A204.1 (cell line): ENCODE results near the gene FRMD4B.
"Not testable (repeated sequence)": the region's sequence is repeated elsewhere in the genome, so short reads cannot be mapped to it uniquely, and the experiment has no call there.

Experiments used
- FAIRE-seq: peaks from 2 replicates; lab custom pipeline; 2012; peaks lifted over from hg19 to GRCh38; lab: Jason Lieb, UNC

Gene FRMD4B

DNA sequence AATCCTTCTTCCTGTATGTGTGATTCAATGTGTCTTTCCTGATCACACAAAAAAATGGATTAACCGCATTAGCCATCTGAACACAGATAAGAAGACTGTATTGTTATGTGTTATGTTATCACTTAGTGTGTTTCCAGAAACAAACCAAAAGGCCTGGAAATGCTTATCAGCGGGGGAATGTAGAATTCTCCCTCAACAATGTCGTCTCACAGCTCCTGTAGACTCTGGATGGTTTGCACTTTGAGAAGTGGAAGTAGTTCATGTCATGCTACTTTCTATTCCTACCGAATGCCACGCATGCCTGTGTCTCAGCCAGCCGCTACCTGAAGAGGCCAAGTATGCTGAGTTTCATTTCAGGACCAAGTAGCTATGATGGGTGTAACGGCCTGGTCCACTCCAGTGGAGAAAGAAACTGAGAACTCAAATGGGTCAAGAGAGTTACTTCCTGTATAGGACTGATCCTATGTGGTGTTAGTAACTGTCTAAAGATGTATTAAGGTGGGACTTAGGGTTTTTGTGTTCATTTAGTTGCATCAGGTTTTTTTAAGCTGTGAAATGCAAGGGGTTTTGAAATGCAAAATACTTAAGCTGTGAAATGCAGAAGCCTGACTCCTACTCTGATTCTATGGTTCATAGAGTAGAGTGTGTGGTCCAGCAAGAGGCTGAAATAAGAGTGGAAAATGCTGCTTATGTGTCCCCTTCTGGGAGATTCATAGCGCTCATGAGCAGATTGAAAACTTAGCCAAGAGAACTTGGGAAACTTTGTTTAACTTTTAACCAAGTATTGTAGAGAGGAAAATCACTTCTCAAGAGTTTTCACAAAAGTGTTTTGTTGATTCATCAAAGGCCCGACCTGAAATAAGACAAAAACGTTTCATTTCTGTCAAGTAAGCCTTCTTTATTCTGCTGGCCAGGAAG is 145.0 kb downstream of the FRMD4B start:
- FAIRE-seq: no peak

DNA sequence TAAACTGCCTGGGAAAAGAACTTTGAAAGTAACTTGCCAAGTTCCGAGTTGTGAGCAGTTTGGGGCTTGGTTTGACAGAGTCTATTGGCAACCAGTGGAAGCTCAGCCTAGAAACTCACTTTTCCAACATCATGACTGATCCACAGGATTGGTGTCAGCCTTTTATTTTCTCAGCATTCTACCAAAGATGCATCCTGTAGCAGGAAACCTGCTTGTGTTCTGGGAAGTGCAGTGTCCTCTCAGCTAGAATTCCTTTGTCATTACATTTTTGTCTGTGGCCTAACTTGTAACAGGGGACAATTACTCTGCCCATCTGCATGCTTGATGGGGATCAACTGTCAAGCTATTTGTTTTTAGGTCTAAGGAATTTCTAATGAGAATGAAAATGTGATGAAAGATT is 146.8 kb downstream of the FRMD4B start:
- FAIRE-seq: no peak

DNA sequence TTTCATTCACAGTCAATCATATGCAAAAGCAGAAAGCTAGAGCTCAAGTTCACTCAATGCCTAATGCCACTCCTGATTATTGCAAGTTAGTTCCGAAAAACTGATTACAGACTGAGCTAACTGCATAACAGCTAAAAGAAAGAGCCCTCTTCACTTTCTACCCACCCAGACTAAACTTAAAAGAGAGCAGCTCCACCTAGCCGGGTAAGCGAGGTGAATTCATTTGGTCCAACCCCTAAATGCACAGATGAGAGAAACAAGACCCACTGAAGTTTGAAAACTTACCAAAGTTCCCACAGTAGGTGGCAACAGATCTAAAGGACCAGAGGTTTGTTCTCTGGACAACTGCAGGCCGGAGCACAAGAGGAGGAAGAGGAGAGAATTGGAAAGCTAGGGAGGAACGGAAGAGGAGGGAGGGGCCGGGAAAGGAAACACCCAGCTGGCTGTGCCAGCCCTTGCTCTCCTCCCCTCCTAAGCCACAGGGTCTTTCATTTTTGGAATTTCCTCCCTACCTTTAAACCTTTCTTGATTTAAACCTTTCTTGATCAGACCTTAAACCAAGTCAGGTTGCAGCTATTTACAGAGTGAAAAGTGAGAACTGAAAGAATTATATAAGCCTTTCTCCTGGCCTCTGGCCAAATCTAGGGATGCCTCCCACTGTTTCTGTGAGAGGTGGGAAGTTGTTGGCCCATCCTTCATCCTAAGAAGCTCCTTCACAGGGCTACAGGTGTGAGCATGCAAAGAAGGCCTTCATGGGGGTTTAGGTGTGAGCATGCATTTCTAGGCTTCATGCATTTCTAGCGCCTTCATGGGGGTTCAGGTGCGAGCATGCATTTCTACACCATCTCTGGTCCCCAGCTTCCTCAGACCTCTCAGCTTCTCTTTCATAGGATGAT is 148.8 kb downstream of the FRMD4B start:
- no peak for FAIRE-seq

DNA sequence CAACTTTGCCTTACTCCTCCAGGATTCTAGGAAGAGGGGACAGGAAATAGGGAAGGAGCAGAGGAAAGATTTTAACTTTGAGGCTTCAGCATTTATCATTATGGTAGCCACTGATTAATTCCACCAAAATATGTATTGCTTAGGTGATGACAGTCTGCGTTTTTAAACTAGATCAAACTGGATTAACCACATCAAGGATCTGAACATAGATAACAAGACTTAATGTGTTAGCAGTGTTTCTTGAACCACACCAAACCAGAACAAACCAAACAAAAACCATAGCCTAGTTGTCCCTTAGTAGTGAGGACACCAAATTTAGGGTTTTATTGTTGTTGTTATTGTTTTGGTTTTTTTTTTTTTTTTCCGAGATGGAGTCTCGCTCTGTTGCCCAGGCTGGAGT is 150.0 kb downstream of the FRMD4B start:
- no peak for FAIRE-seq

DNA sequence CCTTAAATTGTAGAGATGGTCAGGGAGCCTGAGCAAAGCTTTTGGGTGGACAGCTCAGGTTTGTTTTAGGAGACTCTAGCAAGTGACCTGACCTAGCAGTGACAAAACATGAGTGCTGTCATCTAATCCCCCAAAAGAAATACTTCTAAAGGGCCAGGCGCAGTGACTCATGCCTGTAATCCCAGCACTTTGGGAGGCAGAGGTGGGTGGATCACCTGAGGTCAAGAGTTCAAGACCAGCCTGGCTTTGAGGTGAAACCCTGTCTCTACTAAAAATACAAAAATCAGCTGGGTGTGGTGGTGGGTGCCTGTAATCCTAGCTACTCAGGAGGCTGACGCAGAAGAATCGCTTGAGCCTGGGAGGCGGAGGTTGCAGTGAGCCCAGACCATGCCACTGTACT is 150.7 kb downstream of the FRMD4B start:
- FAIRE-seq: not testable (repeated sequence)

DNA sequence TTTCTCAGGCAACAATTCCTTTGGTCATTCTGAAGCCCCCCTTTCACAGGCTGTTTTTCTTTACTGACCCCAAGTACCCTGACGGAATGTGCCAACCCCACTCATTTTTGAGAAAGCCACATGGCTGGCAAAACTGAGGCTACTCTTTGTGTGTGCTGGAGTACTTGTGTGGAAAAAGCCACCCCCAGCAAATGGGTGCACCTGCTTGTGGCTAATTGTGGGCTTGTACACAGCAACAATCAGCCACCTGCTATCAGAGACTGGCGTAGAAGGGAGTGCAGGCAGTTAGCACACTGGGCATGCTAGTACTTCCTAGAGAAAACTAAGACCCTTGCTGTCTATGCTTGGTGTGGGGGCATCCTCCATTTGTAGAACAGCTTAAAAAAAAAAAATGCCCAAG is 153.4 kb downstream of the FRMD4B start:
- FAIRE-seq: no peak

DNA sequence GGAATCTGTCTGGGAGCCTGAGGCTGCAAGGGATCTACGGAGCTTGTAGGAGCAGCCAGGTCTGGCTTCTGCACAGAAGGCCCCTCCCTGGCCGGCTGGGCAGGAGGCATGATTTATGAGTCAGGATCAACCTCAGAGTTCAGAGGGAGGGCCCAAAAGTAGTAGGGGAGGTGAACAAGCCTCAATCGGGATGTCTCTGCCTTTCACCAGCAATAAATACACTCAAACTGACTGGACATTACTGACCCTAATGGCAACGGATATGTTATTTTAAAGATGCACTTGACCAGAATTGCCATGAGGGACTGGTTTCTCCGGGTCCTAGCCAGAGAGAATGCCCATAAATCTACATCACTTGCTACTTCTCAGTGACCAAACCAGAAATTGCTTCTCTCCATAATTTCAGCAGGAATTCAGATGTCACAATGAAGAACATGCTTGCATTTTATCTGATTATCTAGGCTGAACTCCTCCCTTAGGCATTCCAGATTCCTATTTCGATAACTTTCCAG is 153.9 kb downstream of the FRMD4B start:
- FAIRE-seq: no peak

DNA sequence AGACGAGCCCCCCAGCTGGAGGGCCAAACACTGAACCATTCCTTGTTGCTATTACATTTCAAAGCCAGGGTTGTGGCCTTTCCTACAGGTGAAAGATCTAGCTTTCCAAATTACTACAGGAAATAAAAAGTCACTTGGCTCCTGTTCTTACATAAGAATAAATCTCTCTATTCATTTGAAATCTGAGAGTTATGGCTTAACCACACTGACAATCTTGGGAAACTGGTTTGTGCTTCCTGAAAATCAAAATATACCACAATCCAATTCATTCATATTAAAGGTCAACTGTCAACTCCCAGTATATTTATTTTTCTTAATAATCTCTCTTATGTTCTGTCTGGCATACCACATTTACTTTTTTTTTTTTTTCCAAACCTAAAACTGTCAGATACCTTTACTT is 159.8 kb downstream of the FRMD4B start:
- FAIRE-seq: no peak

DNA sequence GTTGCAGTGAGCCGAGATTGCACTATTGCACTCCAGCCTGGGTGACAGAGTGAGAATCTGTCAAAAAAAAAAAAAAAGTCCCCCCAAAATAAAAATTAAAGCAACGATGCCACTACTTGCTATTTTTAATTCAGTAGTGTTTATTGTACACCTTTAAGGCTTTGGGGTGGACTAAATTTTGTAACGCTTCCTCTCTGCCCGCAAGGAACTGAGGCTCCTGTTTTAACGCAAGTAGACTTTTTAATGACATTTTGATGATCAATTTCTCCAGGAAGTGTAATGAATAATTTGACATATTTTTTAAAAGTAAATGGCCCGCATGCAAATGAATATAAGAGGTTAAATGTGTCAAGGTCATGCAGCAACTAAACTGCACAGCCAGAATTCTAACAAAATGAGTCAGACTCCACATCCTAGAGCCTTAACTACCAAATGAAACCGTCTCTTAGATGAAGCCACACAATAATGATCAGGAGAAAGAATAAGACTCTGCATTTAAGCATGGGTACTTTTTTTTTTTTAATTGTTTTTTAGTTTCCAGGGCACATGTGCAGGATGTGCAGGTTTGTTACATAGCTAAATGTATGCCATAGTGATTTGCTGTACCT is 166.7 kb downstream of the FRMD4B start:
- FAIRE-seq: no peak

DNA sequence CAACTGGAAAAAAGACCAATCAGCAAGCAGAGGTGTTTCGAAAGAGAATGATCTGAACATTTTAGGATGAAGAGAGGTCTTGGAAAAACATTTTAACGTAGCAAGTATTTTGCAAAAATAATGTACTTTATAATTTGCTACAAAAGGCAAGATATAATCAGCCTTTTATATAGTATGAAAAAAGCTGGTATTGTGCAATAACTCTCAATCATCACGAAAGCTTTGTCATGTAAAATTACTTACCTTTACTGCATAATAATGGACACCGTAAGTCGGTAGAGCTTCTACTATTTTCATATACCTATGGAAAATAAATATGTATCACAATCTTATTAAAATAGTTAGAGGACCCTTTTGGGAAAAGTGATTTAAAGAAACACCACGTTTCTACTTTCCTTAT is 167.8 kb downstream of the FRMD4B start:
- FAIRE-seq: no peak

DNA sequence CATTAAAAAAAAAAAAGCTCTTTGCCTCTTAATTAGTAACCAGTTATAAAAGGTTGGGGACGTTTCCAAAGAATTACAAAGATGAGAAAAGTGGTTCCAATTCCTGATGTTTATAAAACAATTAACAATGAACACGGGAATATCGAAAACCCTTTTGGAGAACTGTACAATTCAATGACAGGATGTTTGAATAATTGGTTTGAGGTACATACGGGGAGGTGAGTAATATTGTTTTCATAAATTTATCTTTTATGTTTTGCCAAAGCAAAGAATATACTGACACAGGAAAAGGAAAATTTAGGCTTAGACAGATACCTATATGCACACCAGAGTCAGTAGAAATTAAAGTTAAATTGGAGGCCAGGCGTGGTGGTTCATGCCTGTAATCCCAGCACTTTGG is 168.9 kb downstream of the FRMD4B start:
- no peak for FAIRE-seq

DNA sequence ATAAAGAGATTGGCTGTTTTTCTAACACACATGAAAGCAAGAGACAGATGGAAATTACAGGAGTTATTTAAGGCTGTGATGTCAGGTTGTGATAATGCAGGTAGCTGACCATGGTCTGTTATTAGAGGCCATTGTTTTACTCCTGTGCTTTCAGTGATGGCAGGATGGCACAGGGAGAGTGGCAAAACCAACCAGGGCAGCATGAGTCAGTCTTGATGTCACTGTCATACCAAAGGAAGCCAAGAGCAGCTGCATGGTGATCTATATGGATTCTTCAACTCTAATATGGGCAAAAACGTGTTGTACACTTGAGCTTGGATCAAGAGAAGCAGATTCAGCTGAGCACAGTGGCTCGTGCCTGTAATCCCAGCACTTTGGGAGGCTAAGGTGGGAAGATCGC is 171.6 kb downstream of the FRMD4B start:
- FAIRE-seq: no peak

DNA sequence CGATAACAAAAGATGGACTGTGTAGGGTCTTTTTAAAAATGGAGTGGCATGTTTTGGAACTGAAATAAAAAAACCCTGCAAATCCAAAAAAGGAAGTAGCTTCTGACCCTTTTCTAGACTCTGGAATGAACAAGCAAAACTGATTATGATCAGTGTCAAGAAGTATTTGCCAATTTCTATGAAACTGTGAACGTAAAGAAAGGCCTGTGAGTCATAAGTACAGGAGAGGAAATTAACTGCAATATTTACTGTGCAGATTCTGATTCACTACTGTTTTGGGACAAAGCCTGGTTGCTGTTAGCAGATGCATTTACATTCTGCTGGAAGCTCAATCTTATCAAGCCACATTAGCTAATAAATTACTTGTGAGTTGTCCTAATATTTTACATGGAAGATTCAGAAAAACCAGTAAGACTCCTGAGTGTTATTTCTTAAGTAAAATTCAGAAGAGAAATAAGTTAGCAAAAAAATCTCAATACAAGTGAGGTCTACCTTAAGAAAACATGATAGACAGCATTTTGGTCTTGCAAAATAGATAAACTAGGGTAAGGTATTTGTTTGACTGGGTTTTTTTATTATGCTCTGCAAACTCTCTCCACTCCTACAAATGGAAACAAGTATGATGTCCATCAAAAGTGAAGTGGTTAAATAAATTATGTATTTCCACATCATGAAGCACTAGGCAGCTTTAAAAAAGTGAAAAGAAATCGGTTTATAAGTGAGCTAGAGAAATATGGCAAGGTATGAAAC is 173.3 kb downstream of the FRMD4B start:
- no peak for FAIRE-seq

DNA sequence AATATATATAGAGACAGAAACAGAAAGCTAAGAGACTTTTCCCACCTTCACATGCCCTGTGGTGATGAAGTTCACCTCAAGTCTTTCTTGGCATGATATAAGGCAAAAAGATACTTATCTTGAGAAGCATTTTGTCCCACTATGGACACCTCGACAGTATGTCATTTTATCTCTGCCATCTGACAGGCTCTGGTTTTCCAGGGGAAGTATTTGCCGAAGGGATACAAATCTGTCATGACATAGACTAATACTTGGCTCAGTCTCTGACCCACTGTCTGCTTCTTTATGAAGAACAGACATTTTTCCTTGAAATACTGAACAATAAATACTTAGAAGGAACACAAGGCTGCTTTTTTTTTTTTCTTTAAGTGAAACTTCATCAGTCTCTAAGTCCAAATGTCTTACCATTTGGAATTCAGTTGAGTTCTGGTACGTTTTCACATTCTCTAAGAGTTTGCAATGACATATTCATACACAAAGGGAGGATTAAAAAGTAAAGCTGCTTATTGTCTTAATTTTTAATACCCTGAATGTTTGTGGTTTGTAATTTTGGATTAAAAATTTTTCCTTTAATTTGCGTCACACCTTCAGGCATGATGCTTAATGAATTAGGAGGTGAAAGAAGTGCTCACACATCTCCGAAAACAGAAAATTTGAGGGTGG is 175.7 kb downstream of the FRMD4B start:
- no peak for FAIRE-seq

DNA sequence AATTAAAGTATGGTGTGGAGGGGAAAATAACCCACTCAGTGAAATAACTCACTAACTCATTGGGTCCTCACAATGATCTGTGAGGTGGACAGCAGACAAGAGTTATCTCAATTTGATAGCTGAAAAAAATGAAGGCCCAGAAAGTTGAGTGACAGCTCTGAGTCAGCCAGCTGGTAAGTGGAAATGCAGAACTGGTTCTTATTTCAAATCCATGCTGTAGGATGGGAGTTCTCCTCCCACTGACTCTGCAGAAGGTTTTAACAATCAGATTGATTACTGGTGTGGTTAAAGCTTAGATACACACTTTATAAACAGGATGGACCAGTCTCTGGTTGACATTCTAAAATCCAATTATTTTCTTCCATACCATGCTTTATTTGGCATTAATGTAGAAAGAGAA is 176.5 kb downstream of the FRMD4B start:
- no peak for FAIRE-seq

DNA sequence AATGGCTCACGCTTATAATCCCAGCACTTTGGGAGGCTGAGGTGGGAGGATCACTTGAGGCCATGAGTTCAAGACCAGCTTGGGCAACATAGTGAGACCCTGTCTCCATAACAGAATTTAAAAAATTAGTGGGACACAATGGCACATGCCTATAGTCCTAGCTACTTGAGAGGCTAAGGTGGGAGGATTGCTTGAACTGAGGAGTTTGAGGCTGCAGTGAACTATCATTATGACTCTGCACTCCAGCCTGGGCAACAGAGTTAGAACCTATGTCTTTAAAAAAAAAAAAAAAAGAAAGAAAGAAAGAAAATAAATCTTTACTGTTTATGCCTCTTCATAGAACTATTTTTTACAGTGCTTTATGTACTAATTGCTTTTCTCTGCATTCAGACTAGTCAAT is 178.9 kb downstream of the FRMD4B start:
- no peak for FAIRE-seq

DNA sequence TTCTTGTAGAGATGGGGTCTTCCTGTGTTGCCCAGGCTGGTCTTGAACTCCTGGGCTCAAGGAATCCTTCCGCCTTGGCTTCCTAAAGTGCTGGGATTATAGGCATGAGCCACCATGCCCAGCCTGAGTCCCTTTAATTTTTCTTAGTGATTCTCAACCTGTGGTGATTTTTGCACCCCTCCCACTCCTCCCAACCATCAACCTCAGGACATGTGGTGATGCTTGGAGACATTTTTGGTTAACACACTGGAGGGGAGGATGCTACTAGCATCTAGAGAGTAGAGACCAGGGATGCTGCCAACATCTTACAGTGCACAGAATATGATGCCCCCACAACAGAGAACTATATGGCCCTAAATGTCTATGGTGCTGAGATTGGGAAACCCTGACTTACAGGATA is 180.5 kb downstream of the FRMD4B start:
- FAIRE-seq: no peak

DNA sequence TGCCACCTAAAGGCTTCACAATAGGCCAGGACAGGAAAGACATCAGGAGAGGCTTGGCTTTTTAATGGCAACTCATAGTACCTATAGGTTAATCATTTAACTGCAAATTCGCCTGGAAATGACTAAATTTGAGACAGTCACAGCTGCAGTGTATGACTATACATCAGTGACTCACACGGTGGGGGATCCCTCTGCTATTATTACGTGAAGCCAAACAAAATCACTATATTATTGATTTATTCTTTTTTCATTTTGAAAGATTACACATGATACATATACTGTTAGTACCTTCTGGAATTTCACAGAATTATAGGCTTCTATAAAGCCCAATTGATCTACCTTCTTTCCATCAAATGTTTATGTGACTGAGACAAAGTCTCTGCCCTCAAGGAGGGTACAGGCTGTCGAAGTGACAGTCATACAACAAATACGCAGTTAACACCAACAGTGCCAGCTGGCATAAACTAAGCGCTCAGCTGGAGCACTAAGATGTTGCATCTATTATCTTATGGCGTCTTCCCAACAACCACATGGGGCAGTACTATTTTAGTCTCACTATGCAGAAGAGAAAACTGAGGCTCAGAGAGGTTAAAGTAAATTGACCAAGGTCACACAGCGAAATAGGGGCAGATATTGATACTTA is 181.5 kb downstream of the FRMD4B start:
- FAIRE-seq: no peak

DNA sequence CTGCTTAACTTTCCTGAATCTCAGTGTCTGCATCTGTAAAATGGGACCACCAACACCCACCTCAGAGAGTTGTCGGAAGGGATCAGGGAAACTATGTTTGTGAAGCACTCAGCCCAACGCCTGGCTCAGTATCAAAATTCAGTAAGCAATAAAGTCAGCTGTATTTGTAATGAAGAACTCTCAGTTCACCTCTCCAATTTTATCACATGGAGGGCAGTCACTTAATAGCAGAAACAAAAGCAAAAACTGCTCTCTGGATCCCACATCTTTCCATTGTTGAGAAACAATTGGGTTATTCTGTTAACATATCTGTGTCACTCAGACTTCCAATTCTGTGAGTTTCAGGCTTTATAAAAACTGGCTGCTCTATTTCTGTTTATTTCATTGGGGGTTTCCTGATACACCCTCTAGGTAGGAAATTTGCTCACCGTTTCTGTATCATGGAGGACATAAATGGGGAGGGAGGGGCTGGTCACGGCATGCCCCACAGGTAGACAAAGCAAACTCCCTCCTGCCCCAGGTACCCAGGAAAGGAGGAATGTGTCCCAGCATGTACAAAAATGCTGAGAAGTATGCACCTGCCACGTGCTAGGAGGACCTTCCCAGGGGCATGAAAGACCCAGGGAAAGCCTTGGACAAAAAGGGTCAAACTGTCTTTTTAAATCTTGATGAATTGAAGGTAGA is 182.1 kb downstream of the FRMD4B start:
- FAIRE-seq: no peak

DNA sequence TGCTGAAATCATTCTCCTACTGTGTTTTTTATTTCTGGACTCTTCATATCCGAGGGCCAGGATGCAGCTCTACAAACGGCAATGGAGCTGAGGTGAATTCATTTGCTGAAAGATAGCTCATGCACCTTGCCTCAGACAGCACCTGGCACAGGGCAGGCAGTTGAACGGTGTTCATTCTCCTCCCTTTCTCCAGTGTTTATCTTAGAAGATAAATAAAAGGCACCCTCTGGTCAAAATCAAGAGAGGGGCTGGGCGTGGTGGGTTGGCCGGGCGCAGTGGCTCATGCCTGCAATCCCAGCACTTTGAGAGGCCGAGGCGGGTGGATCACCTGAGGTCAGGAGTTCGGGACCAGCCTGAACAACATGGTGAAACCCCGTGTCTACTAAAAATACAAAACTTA is 184.2 kb downstream of the FRMD4B start:
- no peak for FAIRE-seq
